ENCODE measurements around the gene HCN3. TPM values are rescaled to one million over a fixed set of nuclear protein-coding genes. Genes with fewer than 3 reads are reported as not detected.

Gene HCN3
- total RNA-seq, 1 experiment from 2014 or later = 5.4 TPM

GRCh38 chr1:155253797-155254196, 23.5 kb upstream of the HCN3 start:
- Histone ChIP-seq H3K79me1 (ENCODE audit: insufficient read depth, low read depth, low read length, poor library complexity, severe bottlenecking) (no peaks in the 10 kb centered on the region), H3K27me3 (ENCODE audit: insufficient read depth, low read length) (no peaks in the 10 kb centered on the region), H3K4ac (ENCODE audit: low read depth, low read length) (no peak overlapping the region), H3K4me1 (ENCODE audit: insufficient read depth, low read length) (peaks cover 4% of the 10 kb centered on the region; the same call in 1 of the 2 replicates), H3K79me2 (ENCODE audit: insufficient read depth, low read length) (no peaks in the 10 kb centered on the region), H3K4me2 (ENCODE audit: insufficient read depth, insufficient read length, low read length) (peak overlapping the region; percentile 67), H3K23ac (ENCODE audit: insufficient read length, low read depth, low read length) (no peak overlapping the region), H3K9me3 (ENCODE audit: control insufficient read depth, low read depth, low read length) (no peaks in the 10 kb centered on the region), H3K23me2 (ENCODE audit: insufficient read length, low read depth, low read length, poor library complexity, severe bottlenecking) (peaks cover 14% of the 10 kb centered on the region), H2AK5ac (ENCODE audit: insufficient read length, low read length) (no peak overlapping the region), H2BK120ac (ENCODE audit: low read depth, low read length, poor library complexity, severe bottlenecking) (no peak overlapping the region), H3K9ac (ENCODE audit: extremely low read depth, insufficient read length, low read length) (no peak overlapping the region), H2AFZ (ENCODE audit: low read length) (no peak overlapping the region), H4K8ac (replicated peaks; ENCODE audit: insufficient read length, low read depth, low read length) (no peak overlapping the region), H3K14ac (ENCODE audit: insufficient read depth, low read length) (no peak overlapping the region), H2BK12ac (ENCODE audit: insufficient read length, low read depth, low read length) (no peak overlapping the region), H3K27ac (ENCODE audit: insufficient read length, low read depth, low read length) (no peak overlapping the region), H4K91ac (ENCODE audit: insufficient read length, low read depth, low read length) (no peak overlapping the region), H3K56ac (ENCODE audit: insufficient read length, low read depth, low read length) (no peak overlapping the region), H3T11ph (ENCODE audit: low read length) (no peak overlapping the region), H2BK15ac (ENCODE audit: low read depth, low read length) (no peak overlapping the region), H2BK20ac (ENCODE audit: low read depth, low read length, poor library complexity, severe bottlenecking) (no peak overlapping the region), H2BK5ac (ENCODE audit: insufficient read length, low read length) (no peak overlapping the region), H3K18ac (ENCODE audit: insufficient read length, low read depth, low read length) (no peak overlapping the region), H4K20me1 (ENCODE audit: control insufficient read depth, insufficient read depth, insufficient read length) (no peaks in the 10 kb centered on the region), H4K5ac (ENCODE audit: insufficient read length, low read depth, low read length) (no peak overlapping the region)
- Mint-ChIP-seq H3K36me3 (ENCODE audit: insufficient read depth in 1 of 3, low read depth in 3 of 3) (peaks cover 9 to 27% (median 19%) of the 10 kb centered on the region in 3 experiments), H3K27me3 (ENCODE audit: low read depth) (no peaks in the 10 kb centered on the region; the same call in 1 of the 2 replicates), H3K27ac (no peak overlapping the region), H3K4me3 (peak overlapping the region; percentile 73 to 88), H3K9me3 (no peaks in the 10 kb centered on the region), H3K4me1 (peaks cover 30 to 32% of the 10 kb centered on the region in 2 experiments)
- TF ChIP-seq, protein P1, sequence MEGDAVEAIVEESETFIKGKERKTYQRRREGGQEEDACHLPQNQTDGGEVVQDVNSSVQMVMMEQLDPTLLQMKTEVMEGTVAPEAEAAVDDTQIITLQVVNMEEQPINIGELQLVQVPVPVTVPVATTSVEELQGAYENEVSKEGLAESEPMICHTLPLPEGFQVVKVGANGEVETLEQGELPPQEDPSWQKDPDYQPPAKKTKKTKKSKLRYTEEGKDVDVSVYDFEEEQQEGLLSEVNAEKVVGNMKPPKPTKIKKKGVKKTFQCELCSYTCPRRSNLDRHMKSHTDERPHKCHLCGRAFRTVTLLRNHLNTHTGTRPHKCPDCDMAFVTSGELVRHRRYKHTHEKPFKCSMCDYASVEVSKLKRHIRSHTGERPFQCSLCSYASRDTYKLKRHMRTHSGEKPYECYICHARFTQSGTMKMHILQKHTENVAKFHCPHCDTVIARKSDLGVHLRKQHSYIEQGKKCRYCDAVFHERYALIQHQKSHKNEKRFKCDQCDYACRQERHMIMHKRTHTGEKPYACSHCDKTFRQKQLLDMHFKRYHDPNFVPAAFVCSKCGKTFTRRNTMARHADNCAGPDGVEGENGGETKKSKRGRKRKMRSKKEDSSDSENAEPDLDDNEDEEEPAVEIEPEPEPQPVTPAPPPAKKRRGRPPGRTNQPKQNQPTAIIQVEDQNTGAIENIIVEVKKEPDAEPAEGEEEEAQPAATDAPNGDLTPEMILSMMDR (conservative IDR thresholded peaks at IDR 0.05) = no peak
- WGBS (ENCODE audit: extremely low coverage, insufficient read length, low lambda C conversion rate) = no CpG with 5 or more reads among the region's 5 CpGs
- DNase-seq = no peak

All from H9 (cell line).